Thymus (tissue), 11 donors: Measurements from ENCODE around the gene THOC7. TPM values are rescaled to one million over a fixed set of nuclear protein-coding genes. Genes with fewer than 3 reads are reported as not detected.

ENCODE experiments used
- DNase-seq, 9 donors: peaks; one replicate each; pipeline ENCODE4 v3.0.0-alpha.2; 2013; ENCODE audit warnings: low spot score in 9 of 9, low read depth in 6 of 9, missing footprints in 1 of 9
- H3K27ac ChIP-seq, 2 donors: one replicate each; pipeline ENCODE4 v1.5.1; 2013; ENCODE audit warnings: control low read depth in 1 of 2, low read depth in 1 of 2, low read length in 1 of 2, mild to moderate bottlenecking in 1 of 2, moderate library complexity in 1 of 2
- H3K27me3 ChIP-seq, 2 donors: one replicate each; pipeline ENCODE4 v1.5.1; 2013; ENCODE audit warnings: low read length in 1 of 2; ENCODE audit not compliant: control insufficient read depth in 2 of 2, insufficient read depth in 1 of 2
- H3K36me3 ChIP-seq, 2 donors: one replicate each; pipeline ENCODE4 v1.5.1; 2013; ENCODE audit warnings: low read length in 1 of 2, mild to moderate bottlenecking in 1 of 2, moderate library complexity in 1 of 2; ENCODE audit not compliant: control insufficient read depth in 2 of 2, insufficient read depth in 2 of 2
- H3K4me1 ChIP-seq, 2 donors: one replicate each; pipeline ENCODE4 v1.5.1; 2013; ENCODE audit warnings: low read length in 2 of 2; ENCODE audit not compliant: control insufficient read depth in 2 of 2, insufficient read depth in 2 of 2
- H3K4me3 ChIP-seq, 2 donors: one replicate each; pipeline ENCODE4 v1.5.1; 2013; ENCODE audit warnings: low read length in 2 of 2, control low read depth in 1 of 2, mild to moderate bottlenecking in 1 of 2
- H3K9me3 ChIP-seq, 2 donors: one replicate each; pipeline ENCODE4 v1.5.1; 2013; ENCODE audit warnings: low read length in 1 of 2, mild to moderate bottlenecking in 1 of 2; ENCODE audit not compliant: control insufficient read depth in 2 of 2, insufficient read depth in 1 of 2
- WGBS: extraction: QIAGEN DNeasy Blood & Tissue Kit; methylation state at CpG from one replicate; pipeline ENCODE4 v1.1.7; 2013; 5-methylcytosine and 5-hydroxymethylcytosine counted together
- polyA plus RNA-seq: library from polyadenylated mRNA; stranded (reverse); fragments of 200-250 nt; gene quantifications from one replicate; pipeline ENCODE4 v1.2.3, GENCODE V29; 2013
- total RNA-seq: library from RNA; stranded (reverse); fragments of 120-200 nt; gene quantifications from one replicate; pipeline ENCODE4 v1.2.4, GENCODE V29; 2013
- donor health status: healthy.

The THOC7 gene
- total and polyA plus RNA-seq, 2 donors = 73.8 to 148 TPM

- DNase-seq = no peak
- Histone ChIP-seq H3K4me1 (peaks cover 13 to 19% of the 10 kb centered on the region in 2 donors), H3K4me3 (no peak overlapping the region), H3K36me3 (no peaks in the 10 kb centered on the region), H3K27me3 (no peaks in the 10 kb centered on the region), H3K9me3 (no peaks in the 10 kb centered on the region), H3K27ac (no peak overlapping the region)
- WGBS = 93% methylated on average over 2 of the region's 2 CpGs
These were observed 45.8 kb upstream of the THOC7 start for GRCh38 chr3:63909431-63909830.

DNA sequence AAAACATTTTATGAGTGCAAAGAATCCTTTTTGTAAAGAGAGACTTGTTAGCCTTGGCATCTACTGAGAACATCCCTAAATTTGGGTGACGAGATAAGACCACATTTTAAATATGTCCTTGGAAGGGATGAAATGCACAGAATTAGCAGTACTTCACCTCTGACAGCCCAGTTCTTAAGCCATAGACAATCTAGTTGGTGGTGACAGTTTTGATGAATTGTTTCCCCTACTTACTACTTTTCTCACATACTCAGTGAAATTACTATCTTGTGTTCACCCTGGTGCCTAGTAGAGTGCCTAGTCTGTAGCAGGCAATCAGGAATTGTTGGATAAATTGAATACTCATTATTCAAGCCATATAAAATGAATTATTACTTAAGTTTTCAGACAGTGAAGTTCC lies 45.2 kb upstream of the THOC7 start:
- 98% methylated on average over 1 of the region's 1 CpG for WGBS
- Histone ChIP-seq H3K9me3 (no peaks in the 10 kb centered on the region), H3K27ac (no peak overlapping the region), H3K36me3 (no peaks in the 10 kb centered on the region), H3K4me1 (peaks cover 13 to 14% of the 10 kb centered on the region in 2 donors), H3K27me3 (no peaks in the 10 kb centered on the region), H3K4me3 (no peak overlapping the region)
- no peak for DNase-seq

- Histone ChIP-seq H3K36me3 (no peaks in the 10 kb centered on the region), H3K4me1 (peaks cover 8 to 9% of the 10 kb centered on the region in 2 donors), H3K9me3 (no peaks in the 10 kb centered on the region), H3K27ac (no peak overlapping the region), H3K27me3 (no peaks in the 10 kb centered on the region), H3K4me3 (no peak overlapping the region)
- DNase-seq = no peak
- 94% methylated on average over 2 of the region's 2 CpGs for WGBS
These were observed 44.6 kb upstream of the THOC7 start for GRCh38 chr3:63908081-63908736.

GRCh38 chr3:63905731-63906620 lies 42.4 kb upstream of the THOC7 start:
- H3K4me1 ChIP-seq = peaks cover 0 to 3% of the 10 kb centered on the region in 2 donors
- DNase-seq = no peak
- whole genome bisulfite sequencing = 94% methylated on average over 4 of the region's 4 CpGs
- no peaks in the 10 kb centered on the region for H3K27me3 ChIP-seq
- H3K36me3 ChIP-seq = peaks cover 0 to 8% of the 10 kb centered on the region in 2 donors
- no peak overlapping the region for H3K27ac ChIP-seq
- H3K9me3 ChIP-seq = no peaks in the 10 kb centered on the region
- H3K4me3 ChIP-seq = no peak overlapping the region

- no peak for DNase-seq
- Histone ChIP-seq H3K27ac (no peak overlapping the region), H3K9me3 (no peaks in the 10 kb centered on the region), H3K36me3 (peaks cover 8 to 29% of the 10 kb centered on the region in 2 donors), H3K27me3 (no peaks in the 10 kb centered on the region), H3K4me1 (no peaks in the 10 kb centered on the region), H3K4me3 (no peak overlapping the region)
- 55% methylated on average over 2 of the region's 2 CpGs for WGBS
These were observed 36.9 kb upstream of the THOC7 start for GRCh38 chr3:63900459-63900858.

GRCh38 chr3:63900010-63900409 lies 36.4 kb upstream of the THOC7 start:
- Histone ChIP-seq H3K4me3 (no peak overlapping the region), H3K9me3 (no peaks in the 10 kb centered on the region), H3K27ac (no peak overlapping the region), H3K4me1 (no peaks in the 10 kb centered on the region), H3K36me3 (peaks cover 8 to 29% of the 10 kb centered on the region in 2 donors), H3K27me3 (no peaks in the 10 kb centered on the region)
- 99% methylated on average over 5 of the region's 5 CpGs for WGBS
- DNase-seq = no peak

- no peak for DNase-seq
- H3K27me3 ChIP-seq = no peaks in the 10 kb centered on the region
- H3K36me3 ChIP-seq = peaks cover 8 to 21% of the 10 kb centered on the region in 2 donors
- H3K4me1 ChIP-seq = no peaks in the 10 kb centered on the region
- no peaks in the 10 kb centered on the region for H3K9me3 ChIP-seq
- no peak overlapping the region for H3K27ac ChIP-seq
- WGBS = 93% methylated on average over 1 of the region's 1 CpG
- H3K4me3 ChIP-seq = no peak overlapping the region
These were observed 32.9 kb upstream of the THOC7 start for GRCh38 chr3:63896332-63897030.

DNA sequence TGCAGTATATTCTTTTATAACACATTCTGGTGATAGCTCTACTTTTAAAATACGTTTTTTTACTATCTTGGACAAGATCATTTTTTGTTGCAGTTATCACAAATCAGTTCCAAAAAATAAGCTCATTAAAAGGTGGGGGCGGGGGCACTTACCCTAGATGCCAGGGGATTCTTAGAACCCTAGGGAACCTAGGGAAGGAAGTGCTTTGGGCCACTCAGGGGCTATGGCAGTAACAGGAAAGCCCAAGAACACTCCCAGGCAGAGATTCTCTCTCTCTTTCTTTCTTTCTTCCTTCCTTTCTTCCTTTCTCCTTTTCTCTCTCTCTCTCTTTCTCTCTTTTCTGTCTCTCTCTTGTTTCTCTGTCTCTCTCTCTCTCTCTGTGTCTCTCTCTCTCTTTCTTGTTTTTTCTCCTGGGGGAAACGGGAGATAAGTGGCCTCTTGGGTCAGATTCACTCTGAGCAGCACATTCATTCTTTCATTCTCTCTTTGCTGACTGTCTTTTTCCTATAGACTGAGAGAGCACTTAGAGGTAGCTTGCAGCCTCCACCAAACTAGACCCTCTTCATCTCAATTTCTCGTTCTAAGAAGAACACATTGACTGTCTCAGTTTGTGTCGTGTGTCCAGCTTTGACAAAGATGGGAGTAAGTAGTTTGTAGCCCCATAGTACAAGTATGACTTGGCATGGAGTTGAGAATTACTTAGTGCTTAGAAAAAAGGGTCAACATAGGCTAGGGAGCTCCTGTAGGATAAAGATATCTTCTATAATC lies 32.0 kb upstream of the THOC7 start:
- Histone ChIP-seq H3K36me3 (peaks cover 8 to 18% of the 10 kb centered on the region in 2 donors), H3K27me3 (no peaks in the 10 kb centered on the region), H3K4me3 (no peak overlapping the region), H3K27ac (no peak overlapping the region), H3K9me3 (no peaks in the 10 kb centered on the region), H3K4me1 (no peaks in the 10 kb centered on the region)
- 97% methylated on average over 5 of the region's 5 CpGs for WGBS
- DNase-seq = no peak
